GM23248 (cell line): ENCODE measurements around the gene FBXO11.

Experiments
- EZH2 ChIP-seq: fragments of 200-600 bp; sonication (generic); IDR thresholded peaks from 2 replicates; pipeline ENCODE4 v1.6.1; 2018; ENCODE audit warnings: antibody characterized with exemption, mild to moderate bottlenecking; ENCODE audit not compliant: insufficient read depth, poor library complexity, severe bottlenecking
- EZH2phosphoT487 ChIP-seq: fragments of 200-600 bp; sonication (generic); IDR thresholded peaks from 2 replicates; pipeline ENCODE4 v1.6.1; 2018; ENCODE audit warnings: antibody characterized with exemption, moderate library complexity, mild to moderate bottlenecking, low read depth; ENCODE audit not compliant: insufficient read depth

DNA sequence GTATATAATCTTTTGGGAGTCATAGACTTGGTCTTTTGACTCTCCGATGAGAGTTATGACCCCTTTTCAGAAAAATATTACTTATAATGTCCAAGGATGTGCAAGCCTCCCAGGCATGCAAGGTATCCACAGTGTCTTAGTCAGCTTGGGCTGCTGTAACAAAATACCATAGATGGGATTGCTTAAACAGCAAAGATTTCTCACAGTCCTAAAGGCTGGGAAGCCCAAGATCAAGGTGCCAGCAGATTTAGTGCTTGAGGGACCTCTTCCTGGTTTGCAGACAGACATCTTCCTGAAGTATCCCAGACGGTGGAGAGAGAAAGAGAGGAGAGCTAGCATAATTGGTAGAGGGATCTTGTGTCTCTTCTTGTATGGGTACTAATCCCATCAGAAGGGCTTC lies 35.6 kb upstream of the FBXO11 start:
- TF ChIP-seq EZH2 (no peak), EZH2phosphoT487 (no peak)
